ENCODE measurements around the gene APOBEC4. TPM values are rescaled to one million over a fixed set of nuclear protein-coding genes. Genes with fewer than 3 reads are reported as not detected.

APOBEC4 gene
- total RNA-seq, 2 donors from 2014 or later = not detected

GRCh38 chr1:183674886-183675285 lies 21.8 kb upstream of the APOBEC4 start:
- H3K27ac Mint-ChIP-seq = no peak overlapping the region

GRCh38 chr1:183674339-183674738 lies 21.2 kb upstream of the APOBEC4 start:
- Mint-ChIP-seq H3K27ac (no peak overlapping the region), H3K4me3 (no peak overlapping the region), H3K36me3 (ENCODE audit: low read depth) (no peaks in the 10 kb centered on the region), H3K27me3 (ENCODE audit: insufficient read depth) (peaks cover 3% of the 10 kb centered on the region), H3K4me1 (no peaks in the 10 kb centered on the region), H3K9me3 (peaks cover 9% of the 10 kb centered on the region)
- Histone ChIP-seq H3K4me1 (ENCODE audit: control insufficient read depth, insufficient read depth, low read length) (no peaks in the 10 kb centered on the region), H3K36me3 (ENCODE audit: control insufficient read depth, insufficient read depth, low read length) (no peaks in the 10 kb centered on the region), H3K9ac (ENCODE audit: extremely low read depth, low read length, poor library complexity, severe bottlenecking) (no peak overlapping the region), H3K27ac (ENCODE audit: low read depth, low read length) (no peak overlapping the region), H3K27me3 (ENCODE audit: control insufficient read depth, insufficient read depth, low read length, poor library complexity, severe bottlenecking) (no peaks in the 10 kb centered on the region), H3K9me3 (ENCODE audit: control insufficient read depth, low read length) (peaks cover 11% of the 10 kb centered on the region), H3K4me3 (ENCODE audit: low read length) (no peak overlapping the region)
- WGBS, 2 experiments (ENCODE audit: insufficient coverage in 1 of 2, insufficient read length in 1 of 2) = 100% methylated on average over 1 of the region's 1 CpG; no CpG with 5 or more reads in 1 of the 2 experiments
- no peak for DNase-seq
- TF ChIP-seq CTCF (conservative IDR thresholded peaks at IDR 0.05) = no peak

More at GRCh38 chr1:183674886-183675285, 21.8 kb upstream of the APOBEC4 start:
- DNase-seq = no peak
- H3K4me1 ChIP-seq (ENCODE audit: control insufficient read depth, insufficient read depth, low read length) = no peaks in the 10 kb centered on the region
- H3K27ac ChIP-seq (ENCODE audit: low read depth, low read length) = no peak overlapping the region
- H3K4me1 Mint-ChIP-seq = no peaks in the 10 kb centered on the region
- H3K4me3 ChIP-seq (ENCODE audit: low read length) = no peak overlapping the region
- no peaks in the 10 kb centered on the region for H3K36me3 ChIP-seq (ENCODE audit: control insufficient read depth, insufficient read depth, low read length)
- no peaks in the 10 kb centered on the region for H3K27me3 ChIP-seq (ENCODE audit: control insufficient read depth, insufficient read depth, low read length, poor library complexity, severe bottlenecking)
- H3K9ac ChIP-seq (ENCODE audit: extremely low read depth, low read length, poor library complexity, severe bottlenecking) = no peak overlapping the region
- H3K27me3 Mint-ChIP-seq (ENCODE audit: insufficient read depth) = peaks cover 3% of the 10 kb centered on the region
- WGBS, 2 experiments (ENCODE audit: insufficient coverage in 1 of 2, insufficient read length in 1 of 2) = 92% methylated on average over 2 of the region's 2 CpGs; no CpG with 5 or more reads in 1 of the 2 experiments
- H3K9me3 Mint-ChIP-seq = peaks cover 13% of the 10 kb centered on the region
- peaks cover 11% of the 10 kb centered on the region for H3K9me3 ChIP-seq (ENCODE audit: control insufficient read depth, low read length)
- H3K4me3 Mint-ChIP-seq = no peak overlapping the region
- no peak for TF ChIP-seq CTCF (conservative IDR thresholded peaks at IDR 0.05)
- H3K36me3 Mint-ChIP-seq (ENCODE audit: low read depth) = no peaks in the 10 kb centered on the region

- Histone ChIP-seq H3K9ac (ENCODE audit: extremely low read depth, low read length, poor library complexity, severe bottlenecking) (no peak overlapping the region), H3K9me3 (ENCODE audit: control insufficient read depth, low read length) (peaks cover 11% of the 10 kb centered on the region), H3K27me3 (ENCODE audit: control insufficient read depth, insufficient read depth, low read length, poor library complexity, severe bottlenecking) (no peaks in the 10 kb centered on the region), H3K27ac (ENCODE audit: low read depth, low read length) (no peak overlapping the region), H3K4me3 (ENCODE audit: low read length) (no peak overlapping the region), H3K36me3 (ENCODE audit: control insufficient read depth, insufficient read depth, low read length) (no peaks in the 10 kb centered on the region), H3K4me1 (ENCODE audit: control insufficient read depth, insufficient read depth, low read length) (no peaks in the 10 kb centered on the region)
- H3K36me3 Mint-ChIP-seq (ENCODE audit: low read depth) = no peaks in the 10 kb centered on the region
- H3K9me3 Mint-ChIP-seq = peaks cover 9% of the 10 kb centered on the region
- no peak overlapping the region for H3K27ac Mint-ChIP-seq
- DNase-seq = no peak
- H3K4me1 Mint-ChIP-seq = no peaks in the 10 kb centered on the region
- WGBS, 2 experiments (ENCODE audit: insufficient coverage in 1 of 2, insufficient read length in 1 of 2) = 88 to 100% methylated on average over 2 of the region's 2 CpGs
- H3K4me3 Mint-ChIP-seq = no peak overlapping the region
- no peak for TF ChIP-seq CTCF (conservative IDR thresholded peaks at IDR 0.05)
- peaks cover 3% of the 10 kb centered on the region for H3K27me3 Mint-ChIP-seq (ENCODE audit: insufficient read depth)
Measured at GRCh38 chr1:183673605-183674323, 20.6 kb upstream of the APOBEC4 start.
